Osteoblast (primary cell): ENCODE measurements around the gene RBM17. TPM values are rescaled to one million over a fixed set of nuclear protein-coding genes. Genes with fewer than 3 reads are reported as not detected.
A peak's percentile ranks its signal among the peaks of the same experiment; 100 is the strongest.

ENCODE experiments used
- DNase-seq: peaks from one replicate; pipeline ENCODE4 v3.0.0; 2011; ENCODE audit warnings: low spot score, mixed read lengths; ENCODE audit not compliant: insufficient read length; ENCODE audit errors: missing footprints
- H2AFZ ChIP-seq: 2 replicates; pipeline ENCODE4 v1.6.0; 2011; ENCODE audit warnings: mild to moderate bottlenecking, low read length
- H3K27ac ChIP-seq: 2 replicates; pipeline ENCODE4 v1.5.1; 2011; ENCODE audit warnings: mild to moderate bottlenecking, low read depth, low read length, moderate library complexity
- H3K27me3 ChIP-seq: 2 replicates; pipeline ENCODE4 v1.6.0; 2012; ENCODE audit warnings: mild to moderate bottlenecking, control low read depth, inconsistent platforms, low read length, moderate library complexity; ENCODE audit not compliant: insufficient read depth
- H3K36me3 ChIP-seq: 2 replicates; pipeline ENCODE4 v1.5.1; 2011; ENCODE audit warnings: mild to moderate bottlenecking, low read length, control low read depth, moderate library complexity; ENCODE audit not compliant: insufficient read depth
- H3K4me1 ChIP-seq: 2 replicates; pipeline ENCODE4 v1.5.1; 2011; ENCODE audit warnings: mild to moderate bottlenecking, low read length, control low read depth, moderate library complexity; ENCODE audit not compliant: insufficient read depth
- H3K4me2 ChIP-seq: 2 replicates; pipeline ENCODE4 v1.6.0; 2011; ENCODE audit warnings: mild to moderate bottlenecking, low read length; ENCODE audit not compliant: insufficient read depth
- H3K4me3 ChIP-seq: fragments of 200-600 bp; sonication (generic); 3 replicates; pipeline ENCODE4 v1.5.1; 2012; ENCODE audit warnings: mild to moderate bottlenecking, low read length, inconsistent platforms; ENCODE audit not compliant: insufficient read depth
- H3K79me2 ChIP-seq: 2 replicates; pipeline ENCODE4 v1.6.0; 2012; ENCODE audit warnings: mild to moderate bottlenecking, low read length, control low read depth, inconsistent platforms; ENCODE audit not compliant: insufficient read depth
- H3K9me3 ChIP-seq: 2 replicates; pipeline ENCODE4 v1.5.1; 2011; ENCODE audit warnings: low read depth, low read length, control low read depth
- H4K20me1 ChIP-seq: 2 replicates; pipeline ENCODE4 v1.6.0; 2012; ENCODE audit warnings: mild to moderate bottlenecking, low read length, control low read depth; ENCODE audit not compliant: insufficient read depth
- total RNA-seq: library from RNA; depleted of rRNA; stranded (reverse); fragments of >200 nt; gene quantifications from 2 replicates; pipeline ENCODE4 v1.2.3, GENCODE V29; 2012
- TF ChIP-seq, protein P1 (sequence below): IDR thresholded peaks from 2 replicates; pipeline ENCODE4 v1.5.1; 2011; ENCODE audit warnings: mild to moderate bottlenecking, low read depth, low read length, moderate library complexity; ENCODE audit errors: extremely low read depth

RBM17 gene
- total RNA-seq, 1 donor, result 29.3 TPM

DNA sequence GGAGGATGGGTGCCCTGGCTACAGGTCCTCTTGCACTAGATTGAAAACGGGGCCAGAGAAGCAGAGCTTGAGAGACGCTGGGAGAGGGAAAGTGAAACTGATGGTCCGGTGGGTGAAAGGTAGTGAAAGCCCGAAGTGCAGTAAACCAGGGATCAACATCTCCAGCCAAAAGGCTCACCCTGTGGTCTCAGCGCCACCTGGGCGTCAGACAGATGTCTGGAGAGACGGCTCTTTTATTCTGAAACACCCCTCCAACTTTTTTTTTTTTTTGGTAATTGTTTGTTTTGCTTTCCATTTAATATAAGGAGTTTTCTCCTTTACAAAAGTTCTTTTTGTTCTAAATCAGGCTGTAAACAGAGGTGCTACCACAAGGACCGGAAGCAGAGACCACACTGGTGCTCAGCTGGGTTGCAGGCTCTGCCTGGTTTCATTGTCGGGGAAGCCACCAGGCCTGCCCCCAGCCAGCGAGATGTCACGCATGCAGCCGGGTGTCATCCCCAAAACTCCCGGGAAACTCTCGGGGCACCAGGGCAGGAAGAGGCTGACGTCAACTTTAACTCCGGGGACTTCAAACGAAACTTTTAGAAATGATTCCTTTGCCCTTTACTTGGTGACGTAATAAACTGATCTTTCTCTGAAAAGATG is 37.9 kb upstream of the RBM17 start:
- peak overlapping the region; percentile 96 for H2AFZ ChIP-seq
- peak overlapping the region; percentile 91 for H3K4me2 ChIP-seq
- no peaks in the 10 kb centered on the region for H3K36me3 ChIP-seq
- no peaks in the 10 kb centered on the region for H3K9me3 ChIP-seq
- H3K79me2 ChIP-seq, result no peaks in the 10 kb centered on the region
- peak; percentile 68 for DNase-seq
- H3K4me3 ChIP-seq, result peak overlapping the region; percentile 77
- H3K4me1 ChIP-seq, result peaks cover 5% of the 10 kb centered on the region
- no peaks in the 10 kb centered on the region for H4K20me1 ChIP-seq
- H3K27ac ChIP-seq, result peak overlapping the region; percentile 23
- TF ChIP-seq, protein P1, sequence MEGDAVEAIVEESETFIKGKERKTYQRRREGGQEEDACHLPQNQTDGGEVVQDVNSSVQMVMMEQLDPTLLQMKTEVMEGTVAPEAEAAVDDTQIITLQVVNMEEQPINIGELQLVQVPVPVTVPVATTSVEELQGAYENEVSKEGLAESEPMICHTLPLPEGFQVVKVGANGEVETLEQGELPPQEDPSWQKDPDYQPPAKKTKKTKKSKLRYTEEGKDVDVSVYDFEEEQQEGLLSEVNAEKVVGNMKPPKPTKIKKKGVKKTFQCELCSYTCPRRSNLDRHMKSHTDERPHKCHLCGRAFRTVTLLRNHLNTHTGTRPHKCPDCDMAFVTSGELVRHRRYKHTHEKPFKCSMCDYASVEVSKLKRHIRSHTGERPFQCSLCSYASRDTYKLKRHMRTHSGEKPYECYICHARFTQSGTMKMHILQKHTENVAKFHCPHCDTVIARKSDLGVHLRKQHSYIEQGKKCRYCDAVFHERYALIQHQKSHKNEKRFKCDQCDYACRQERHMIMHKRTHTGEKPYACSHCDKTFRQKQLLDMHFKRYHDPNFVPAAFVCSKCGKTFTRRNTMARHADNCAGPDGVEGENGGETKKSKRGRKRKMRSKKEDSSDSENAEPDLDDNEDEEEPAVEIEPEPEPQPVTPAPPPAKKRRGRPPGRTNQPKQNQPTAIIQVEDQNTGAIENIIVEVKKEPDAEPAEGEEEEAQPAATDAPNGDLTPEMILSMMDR, result no peak
- peaks cover 16% of the 10 kb centered on the region for H3K27me3 ChIP-seq

DNA sequence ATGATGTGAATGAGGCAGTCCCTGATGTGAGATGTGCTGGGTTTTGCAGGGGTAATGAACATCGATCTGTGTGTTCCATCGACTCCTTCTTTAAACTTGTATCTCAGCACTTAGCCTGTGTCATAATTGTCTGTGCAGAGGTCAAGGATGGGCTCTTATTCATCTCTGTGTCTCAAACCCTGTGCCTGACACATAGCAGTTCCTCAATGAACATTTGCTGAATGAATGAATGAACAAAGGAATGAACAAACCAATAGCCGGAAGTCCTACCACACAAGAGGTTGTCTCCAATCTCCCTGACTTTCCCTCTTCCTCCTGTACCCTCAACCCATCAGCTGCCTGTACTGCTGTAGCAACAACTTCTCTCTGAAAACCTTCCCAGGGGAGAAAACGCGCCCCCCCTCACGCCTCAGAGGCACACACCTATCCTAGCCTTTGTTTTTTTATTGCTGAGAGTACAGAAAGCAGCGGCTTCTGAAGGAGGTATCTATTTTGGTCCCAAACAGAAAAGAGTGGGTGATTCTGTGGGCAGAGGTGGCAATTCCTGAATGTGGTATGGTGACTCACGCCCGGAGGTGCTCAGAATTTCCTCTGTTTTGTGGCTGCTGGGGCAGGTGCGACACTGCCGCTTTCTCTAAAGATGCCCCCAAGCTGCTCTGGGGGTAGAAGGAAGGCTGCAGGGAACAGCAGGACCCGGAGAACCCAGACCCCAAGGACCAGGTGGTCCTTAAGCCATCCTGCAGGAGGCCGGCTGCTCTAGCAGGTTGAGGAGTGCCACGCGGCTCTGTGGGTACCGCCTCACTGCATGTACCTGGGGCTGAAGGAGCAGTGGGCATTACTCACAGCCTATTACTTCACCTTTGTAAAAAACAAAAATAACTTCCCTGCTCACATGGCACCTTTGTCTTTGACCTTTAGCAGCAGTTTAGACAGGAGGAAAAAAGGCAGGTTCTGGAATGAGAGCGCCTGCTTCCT is 36.3 kb upstream of the RBM17 start:
- Histone ChIP-seq H3K36me3 (no peaks in the 10 kb centered on the region), H4K20me1 (no peaks in the 10 kb centered on the region), H3K4me3 (no peak overlapping the region), H3K27ac (no peak overlapping the region), H3K27me3 (peaks cover 9% of the 10 kb centered on the region), H3K79me2 (no peaks in the 10 kb centered on the region), H3K4me1 (peaks cover 5% of the 10 kb centered on the region), H2AFZ (no peak overlapping the region), H3K4me2 (no peak overlapping the region), H3K9me3 (no peaks in the 10 kb centered on the region)
- DNase-seq, result no peak
- TF ChIP-seq, protein P1, result no peak

- H3K36me3 ChIP-seq, result no peaks in the 10 kb centered on the region
- no peak for DNase-seq
- no peaks in the 10 kb centered on the region for H3K79me2 ChIP-seq
- no peak overlapping the region for H3K4me3 ChIP-seq
- TF ChIP-seq, protein P1, result no peak
- H3K4me2 ChIP-seq, result no peak overlapping the region
- no peak overlapping the region for H2AFZ ChIP-seq
- peaks cover 5% of the 10 kb centered on the region for H3K4me1 ChIP-seq
- H3K27me3 ChIP-seq, result peaks cover 10% of the 10 kb centered on the region
- no peak overlapping the region for H3K27ac ChIP-seq
- H4K20me1 ChIP-seq, result no peaks in the 10 kb centered on the region
- H3K9me3 ChIP-seq, result no peaks in the 10 kb centered on the region
Measured at GRCh38 chr10:6053303-6053702, 35.5 kb upstream of the RBM17 start.
